IPS DF 19.7 (cell line): Measurements from ENCODE around the gene COL4A1.

Experiments
- DNase-seq: peaks from one replicate; pipeline ENCODE4 v3.0.0-alpha.2; 2013; ENCODE audit warnings: low read depth, low spot score

COL4A1 gene

DNA sequence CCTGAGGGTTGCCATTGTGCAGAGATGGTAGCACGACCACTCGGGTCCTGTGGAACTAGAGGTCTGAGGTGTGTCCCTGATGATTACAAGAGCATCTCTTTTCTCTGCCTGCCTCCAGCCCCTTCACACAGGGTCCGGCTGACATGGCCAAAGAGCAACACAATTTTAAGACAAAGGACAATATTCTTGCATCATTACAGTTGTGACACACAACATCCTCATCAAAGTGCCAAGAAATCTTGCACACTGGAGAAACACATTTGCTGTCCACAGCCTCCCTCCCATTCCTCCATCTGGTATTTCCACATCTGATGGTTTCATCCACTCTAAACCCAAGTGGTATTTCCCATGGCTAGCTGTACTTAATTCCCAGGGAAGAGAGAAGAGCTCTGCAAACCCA lies 12.8 kb downstream of the COL4A1 start:
- DNase-seq = no peak

DNA sequence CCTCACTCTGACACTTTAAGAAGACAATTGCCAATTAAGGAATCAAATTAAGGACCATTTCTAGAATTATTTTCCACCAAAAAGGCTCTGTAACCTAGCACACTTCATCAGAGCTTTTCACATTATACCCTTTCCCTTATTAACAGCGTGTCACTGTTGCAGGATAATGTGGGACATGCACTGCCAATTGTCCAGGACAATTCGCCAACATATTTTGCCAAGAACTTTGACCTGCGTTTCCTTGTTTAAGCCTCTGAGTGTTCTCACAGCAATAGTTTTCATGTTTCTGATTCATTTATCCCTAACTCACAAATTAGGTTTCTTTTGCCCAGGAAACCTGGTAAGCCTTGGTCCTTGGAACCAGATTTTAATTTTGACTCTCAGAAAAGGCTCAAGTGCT lies 13.3 kb downstream of the COL4A1 start:
- no peak for DNase-seq

- DNase-seq = no peak
Observed at GRCh38 chr13:110293037-110293436, 13.9 kb downstream of the COL4A1 start.

- no peak for DNase-seq
Observed at GRCh38 chr13:110291286-110291685, 15.7 kb downstream of the COL4A1 start.

- no peak for DNase-seq
Observed at GRCh38 chr13:110290826-110291225, 16.1 kb downstream of the COL4A1 start.

DNA sequence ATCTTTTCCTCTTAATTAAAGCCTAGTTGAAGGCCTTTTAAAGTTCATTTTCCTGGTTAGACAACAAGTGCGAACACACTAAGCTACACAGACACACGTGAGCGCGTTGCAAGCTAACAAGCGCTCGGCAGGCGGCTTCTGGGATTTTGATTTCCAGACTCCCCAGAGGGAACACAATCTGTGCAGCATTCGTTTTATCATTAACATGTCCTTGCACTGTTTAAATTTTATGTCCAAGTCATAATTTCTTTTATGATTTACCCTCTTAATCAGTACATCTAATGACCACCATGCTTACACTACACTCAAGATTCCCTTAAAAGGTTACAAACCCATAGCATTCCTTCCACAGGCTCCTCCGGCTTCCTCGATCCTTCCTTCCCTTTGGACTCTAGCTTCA lies 16.8 kb downstream of the COL4A1 start:
- no peak for DNase-seq

DNA sequence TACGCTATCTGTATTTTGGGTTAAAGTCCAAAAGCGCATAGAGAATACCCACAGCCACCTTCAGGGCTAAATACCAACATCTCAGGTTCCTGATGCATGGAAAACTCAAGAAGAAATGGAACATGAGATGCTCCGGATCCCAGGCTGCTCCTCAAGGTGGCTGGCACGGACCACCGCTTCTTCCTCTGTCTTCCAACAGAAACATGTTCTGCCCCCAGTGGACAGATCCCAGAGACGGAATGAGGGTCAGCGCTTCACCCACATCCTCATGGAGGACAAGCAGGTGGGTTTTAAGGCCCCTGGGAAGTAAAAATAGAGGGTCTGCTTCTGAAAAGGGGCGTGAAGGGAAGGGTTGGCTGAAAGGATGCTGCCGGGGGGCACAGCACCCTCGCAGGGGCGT lies 17.3 kb downstream of the COL4A1 start:
- DNase-seq = no peak

DNA sequence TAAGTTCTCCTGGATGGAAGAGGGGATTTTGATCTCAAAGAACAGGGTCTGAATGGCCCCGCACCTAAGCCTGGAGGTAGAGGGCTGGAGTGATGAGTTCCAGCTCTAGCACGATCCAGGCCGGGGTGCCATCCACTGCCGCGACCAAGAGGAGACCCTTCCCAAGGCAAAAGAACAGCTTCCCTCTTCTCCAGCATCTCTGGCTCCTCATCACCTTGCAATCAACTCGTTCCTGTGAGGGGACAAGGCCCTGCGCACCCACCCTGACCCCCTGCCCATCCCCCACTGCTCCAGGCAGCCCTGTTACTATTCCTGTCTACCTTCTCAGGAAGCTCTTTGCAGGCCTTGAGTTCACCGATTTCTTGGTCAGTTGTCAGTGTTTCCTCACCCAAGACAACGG lies 17.8 kb downstream of the COL4A1 start:
- no peak for DNase-seq

DNA sequence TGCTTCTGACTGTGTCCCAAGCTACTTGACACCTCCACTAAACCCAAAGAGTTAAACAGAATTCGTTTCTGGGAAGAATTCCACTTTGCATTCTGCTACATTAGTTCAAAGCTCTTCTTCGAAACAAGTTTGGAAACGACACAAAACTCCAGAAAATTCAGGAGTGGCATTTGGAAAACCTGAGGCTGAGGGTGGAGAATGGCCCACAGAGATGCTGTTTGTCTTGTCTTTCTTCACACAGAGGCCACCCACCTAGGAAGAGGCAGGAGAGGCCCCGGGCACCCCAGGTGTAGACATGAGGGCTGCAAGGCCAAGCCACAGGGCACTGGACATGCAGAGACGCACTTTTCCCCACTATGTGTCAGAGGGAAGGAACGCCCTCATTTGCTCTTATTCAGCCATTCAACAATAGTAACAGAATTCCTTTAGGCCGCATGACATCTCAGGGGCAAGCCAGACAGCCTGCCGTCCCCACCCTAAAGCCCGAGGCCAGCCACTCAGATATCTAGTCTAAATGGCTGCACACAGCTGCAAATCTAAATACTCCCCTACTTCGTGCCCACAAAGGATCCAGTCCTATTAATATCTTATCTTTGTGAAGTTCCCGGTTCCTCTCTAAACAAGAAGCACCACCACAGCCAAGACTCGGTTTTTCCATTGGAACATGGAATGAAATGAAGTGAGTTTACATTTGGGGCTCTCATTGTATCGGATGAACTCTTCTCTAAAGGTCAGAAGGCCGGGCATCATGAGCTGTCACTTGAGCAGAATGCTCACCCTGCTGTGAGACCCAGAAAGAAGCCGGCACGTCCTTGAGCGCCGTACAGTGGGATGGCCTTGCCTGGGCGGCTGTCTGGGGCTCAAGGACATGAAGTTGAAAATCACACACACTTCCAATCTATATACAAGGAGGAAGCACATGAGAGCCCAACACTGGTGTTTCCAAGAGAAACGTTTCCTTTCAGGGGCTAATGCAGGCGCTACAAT lies 19.8 kb downstream of the COL4A1 start:
- DNase-seq = no peak

- no peak for DNase-seq
Observed at GRCh38 chr13:110285991-110286832, 20.7 kb downstream of the COL4A1 start.

GRCh38 chr13:110284779-110285484 lies 22.0 kb downstream of the COL4A1 start:
- DNase-seq = no peak

DNA sequence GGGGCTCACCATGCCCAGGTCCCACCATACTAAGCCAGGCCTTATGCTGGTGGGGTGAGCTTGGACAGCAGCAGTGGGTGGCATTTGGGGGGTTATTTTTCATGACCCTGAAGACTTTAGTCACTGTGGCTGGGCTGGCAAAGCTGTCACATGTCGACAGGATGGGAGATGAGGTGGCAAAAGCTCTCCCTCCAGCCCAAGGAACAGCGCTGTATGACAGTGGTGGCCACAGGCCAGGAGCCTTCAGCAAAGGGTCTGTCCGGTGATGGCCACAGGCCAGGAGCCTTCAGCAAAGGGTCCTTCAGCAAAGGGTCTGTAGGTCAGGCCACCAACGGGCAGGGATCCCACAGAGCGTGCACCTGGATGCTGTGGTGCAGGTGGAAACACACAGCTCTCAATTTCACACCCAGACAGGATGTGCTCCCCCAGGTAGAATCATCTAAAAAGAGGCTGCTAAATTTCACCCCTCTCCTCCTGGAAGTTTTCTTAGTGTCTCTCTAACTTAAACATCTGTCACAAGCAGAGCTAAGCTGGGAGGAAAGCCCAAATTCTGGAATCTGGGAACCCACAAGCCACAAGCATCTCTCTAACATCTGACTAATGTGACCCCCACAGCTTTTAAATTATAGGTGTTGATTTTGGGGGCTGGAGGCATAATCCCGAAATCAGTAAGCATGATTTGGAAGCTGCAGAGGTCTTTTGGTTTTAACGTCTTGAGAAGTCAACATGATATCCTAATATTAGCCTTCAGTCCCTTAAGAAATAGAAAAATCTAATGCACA lies 23.0 kb downstream of the COL4A1 start:
- DNase-seq = no peak

- DNase-seq = no peak
Observed at GRCh38 chr13:110282316-110282841, 24.6 kb downstream of the COL4A1 start.

GRCh38 chr13:110281736-110282135 lies 25.2 kb downstream of the COL4A1 start:
- DNase-seq = no peak

DNA sequence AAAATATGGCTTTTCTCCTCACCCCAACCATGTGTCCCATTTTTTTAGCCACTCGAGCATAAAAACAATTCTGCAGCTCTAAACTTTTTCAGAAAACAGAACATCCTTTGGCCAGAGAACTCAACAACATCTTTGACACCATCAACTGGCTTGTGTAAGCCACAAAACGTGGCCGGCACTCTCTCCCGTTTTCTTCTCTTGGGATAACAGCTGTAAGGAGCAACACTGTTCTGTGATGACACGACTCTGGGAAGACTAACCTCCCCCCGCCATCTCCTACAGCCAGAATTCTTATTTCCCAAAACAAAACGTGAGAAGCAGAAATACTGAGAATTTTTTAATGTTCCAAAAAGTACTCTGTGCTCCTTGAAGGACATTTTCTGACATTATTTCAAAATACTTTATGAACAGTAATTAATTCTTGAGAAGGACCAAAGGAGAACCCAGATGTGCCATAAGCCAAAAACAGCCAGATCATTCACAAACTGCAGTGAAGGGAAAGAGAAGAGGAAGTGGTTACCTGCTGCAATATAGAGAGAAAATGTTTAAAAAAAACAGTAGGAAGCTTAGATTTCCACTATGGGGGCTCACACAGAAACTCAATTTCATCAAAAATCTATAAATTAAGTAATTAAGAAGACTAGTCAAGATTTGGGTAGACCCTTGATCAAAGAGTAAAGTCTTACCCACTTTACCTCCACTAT lies 25.8 kb downstream of the COL4A1 start:
- no peak for DNase-seq

DNA sequence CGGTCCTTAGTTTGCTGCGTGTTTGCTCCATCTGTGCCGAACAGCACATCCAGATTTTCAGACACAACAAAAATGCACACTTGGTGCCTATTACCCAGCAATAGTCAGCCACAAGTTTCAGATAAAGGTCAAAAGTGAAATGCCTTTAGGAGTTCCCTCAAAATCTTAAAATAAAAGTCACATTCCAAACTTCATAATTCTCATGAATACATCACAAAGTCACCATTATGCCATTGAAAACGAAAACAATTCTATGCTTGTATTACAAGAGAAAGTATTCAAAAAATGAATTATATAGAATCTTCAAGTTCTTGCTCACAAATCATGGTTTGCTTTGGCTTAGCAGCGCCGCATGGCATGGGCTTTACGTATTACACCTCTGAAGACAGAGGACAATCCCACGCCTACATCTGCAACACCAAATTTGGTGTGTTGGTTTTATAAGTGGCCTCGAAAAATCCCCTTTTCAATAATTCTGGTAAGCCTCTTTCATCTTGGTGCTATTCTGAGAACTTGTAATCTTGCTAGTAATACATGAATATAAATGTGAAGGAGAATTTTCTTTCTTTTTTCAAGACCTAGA lies 26.6 kb downstream of the COL4A1 start:
- DNase-seq = no peak

- no peak for DNase-seq
Observed at GRCh38 chr13:110279684-110280083, 27.3 kb downstream of the COL4A1 start.

GRCh38 chr13:110278859-110279258 lies 28.1 kb downstream of the COL4A1 start:
- no peak for DNase-seq

DNA sequence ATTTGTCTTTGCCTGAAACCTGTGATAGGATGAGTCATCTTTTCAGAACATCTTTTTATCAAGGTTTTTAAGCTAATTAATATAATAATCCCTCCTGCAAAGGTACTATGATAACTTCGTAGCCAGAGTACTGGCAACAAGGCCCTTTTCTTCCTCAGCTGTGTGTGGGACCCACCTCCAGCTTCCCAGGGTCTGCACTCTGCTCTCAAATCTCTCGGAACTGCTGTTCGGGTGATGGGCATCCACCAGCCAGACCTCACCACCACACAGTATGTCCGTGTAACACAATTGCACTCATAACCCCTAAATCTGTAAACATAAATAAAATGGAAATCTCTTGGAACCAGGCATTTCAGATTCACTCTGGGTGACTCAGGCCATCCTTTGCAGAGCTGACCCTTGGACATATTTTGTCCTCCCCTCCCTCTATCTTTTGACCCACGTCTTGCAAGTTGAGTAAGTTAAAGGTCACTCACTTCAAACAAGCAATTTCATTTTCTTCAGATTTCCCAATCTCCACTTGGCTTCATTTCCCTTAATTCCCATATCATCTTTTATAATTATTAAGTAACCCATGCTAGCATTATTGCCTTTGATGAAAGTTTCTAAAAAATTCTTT lies 29.5 kb downstream of the COL4A1 start:
- DNase-seq = no peak
